Stomach smooth muscle (tissue), 2 donors: Measurements from ENCODE around the gene SIRT7.
A peak's percentile ranks its signal among the peaks of the same experiment; 100 is the strongest.

Source experiments
- H3K27ac ChIP-seq: one replicate; pipeline ENCODE4 v1.7.0; 2013; ENCODE audit warnings: mild to moderate bottlenecking, low read length, inconsistent platforms
- H3K27me3 ChIP-seq, 2 donors: one replicate each; pipeline ENCODE4 v1.7.0; 2013; ENCODE audit warnings: low read length in 2 of 2; ENCODE audit not compliant: insufficient read depth in 2 of 2, control insufficient read depth in 1 of 2
- H3K36me3 ChIP-seq, 2 donors: one replicate each; pipeline ENCODE4 v1.7.0; 2013; ENCODE audit warnings: low read length in 2 of 2; ENCODE audit not compliant: control insufficient read depth in 2 of 2, insufficient read depth in 2 of 2
- H3K4me1 ChIP-seq: one replicate; pipeline ENCODE4 v1.7.0; 2013; ENCODE audit warnings: low read length; ENCODE audit not compliant: control insufficient read depth, insufficient read depth
- H3K4me3 ChIP-seq, 2 donors: one replicate each; pipeline ENCODE4 v1.7.0; 2013; ENCODE audit warnings: low read length in 2 of 2
- H3K9ac ChIP-seq, 2 donors: one replicate each; pipeline ENCODE4 v1.7.0; 2013; ENCODE audit warnings: low read length in 2 of 2, mild to moderate bottlenecking in 1 of 2
- H3K9me3 ChIP-seq, 2 donors: one replicate each; pipeline ENCODE4 v1.7.0; 2013; ENCODE audit warnings: low read length in 2 of 2; ENCODE audit not compliant: control insufficient read depth in 2 of 2
- donor health status: healthy.
- donor health status: Pancreatic carcinoma.

SIRT7 gene

GRCh38 chr17:81914103-81914850 is 3.7 kb downstream of the SIRT7 start:
- Histone ChIP-seq H3K4me3 (no peak overlapping the region), H3K27me3 (no peaks in the 10 kb centered on the region), H3K27ac (no peak overlapping the region), H3K36me3 (peaks cover 16 to 25% of the 10 kb centered on the region in 2 donors), H3K4me1 (peaks cover 36% of the 10 kb centered on the region), H3K9me3 (no peaks in the 10 kb centered on the region), H3K9ac (no peak overlapping the region)

GRCh38 chr17:81913394-81914102 is 4.4 kb downstream of the SIRT7 start:
- Histone ChIP-seq H3K4me3 (no peak overlapping the region), H3K36me3 (peaks cover 15 to 25% of the 10 kb centered on the region in 2 donors), H3K9me3 (no peaks in the 10 kb centered on the region), H3K4me1 (peaks cover 36% of the 10 kb centered on the region), H3K9ac (no peak overlapping the region), H3K27ac (no peak overlapping the region), H3K27me3 (no peaks in the 10 kb centered on the region)

GRCh38 chr17:81912441-81913309 is 5.3 kb downstream of the SIRT7 start:
- Histone ChIP-seq H3K27me3 (no peaks in the 10 kb centered on the region), H3K4me3 (no peak overlapping the region), H3K4me1 (peaks cover 32% of the 10 kb centered on the region), H3K9ac (no peak overlapping the region), H3K9me3 (no peaks in the 10 kb centered on the region), H3K27ac (no peak overlapping the region), H3K36me3 (peaks cover 15 to 25% of the 10 kb centered on the region in 2 donors)

- H3K36me3 ChIP-seq = peaks cover 15 to 25% of the 10 kb centered on the region in 2 donors
- no peaks in the 10 kb centered on the region for H3K27me3 ChIP-seq
- no peak overlapping the region for H3K9ac ChIP-seq
- H3K4me3 ChIP-seq = no peak overlapping the region
- no peaks in the 10 kb centered on the region for H3K9me3 ChIP-seq
- peaks cover 26% of the 10 kb centered on the region for H3K4me1 ChIP-seq
- H3K27ac ChIP-seq = peak overlapping the region; percentile 37
Measured at GRCh38 chr17:81911969-81912368, 6.0 kb downstream of the SIRT7 start.

- Histone ChIP-seq H3K9me3 (no peaks in the 10 kb centered on the region), H3K27me3 (no peaks in the 10 kb centered on the region), H3K27ac (peak within 1 kb of the TSS; percentile 37), H3K4me3 (peak within 1 kb of the TSS; percentile 70 to 78), H3K9ac (peak within 1 kb of the TSS; percentile 36 to 59), H3K4me1 (peaks cover 22% of the 10 kb centered on the region), H3K36me3 (peaks cover 15 to 25% of the 10 kb centered on the region in 2 donors)
Measured at GRCh38 chr17:81911277-81911961, 6.6 kb downstream of the SIRT7 start, which contains the start of gene PCYT2. PCYT2 (minus strand) TSS chr17:81911399; CDS start chr17:81911355, 44 bp downstream.

GRCh38 chr17:81910840-81911276 is 7.1 kb downstream of the SIRT7 start:
- Histone ChIP-seq H3K4me1 (peaks cover 19% of the 10 kb centered on the region), H3K9me3 (no peaks in the 10 kb centered on the region), H3K4me3 (peak overlapping the region; percentile 70 to 78), H3K27me3 (no peaks in the 10 kb centered on the region), H3K36me3 (peaks cover 15 to 25% of the 10 kb centered on the region in 2 donors), H3K27ac (no peak overlapping the region), H3K9ac (peak overlapping the region; percentile 36 to 59)

GRCh38 chr17:81909966-81910839 is 7.8 kb downstream of the SIRT7 start:
- H3K9me3 ChIP-seq = no peaks in the 10 kb centered on the region
- H3K4me3 ChIP-seq = peak overlapping the region; percentile 70 to 78
- H3K36me3 ChIP-seq = peaks cover 13 to 23% of the 10 kb centered on the region in 2 donors
- H3K9ac ChIP-seq = peak overlapping the region; percentile 36 to 59
- no peak overlapping the region for H3K27ac ChIP-seq
- H3K4me1 ChIP-seq = peaks cover 16% of the 10 kb centered on the region
- no peaks in the 10 kb centered on the region for H3K27me3 ChIP-seq

- H3K9me3 ChIP-seq = no peaks in the 10 kb centered on the region
- peaks cover 6 to 13% of the 10 kb centered on the region in 2 donors for H3K36me3 ChIP-seq
- no peak overlapping the region for H3K9ac ChIP-seq
- H3K27ac ChIP-seq = no peak overlapping the region
- no peaks in the 10 kb centered on the region for H3K27me3 ChIP-seq
- H3K4me3 ChIP-seq = no peak overlapping the region
- peaks cover 16% of the 10 kb centered on the region for H3K4me1 ChIP-seq
Measured at GRCh38 chr17:81909231-81909630, 8.7 kb downstream of the SIRT7 start.

GRCh38 chr17:81908793-81909192 is 9.2 kb downstream of the SIRT7 start:
- no peak overlapping the region for H3K9ac ChIP-seq
- H3K4me1 ChIP-seq = peaks cover 16% of the 10 kb centered on the region
- no peaks in the 10 kb centered on the region for H3K27me3 ChIP-seq
- H3K4me3 ChIP-seq = no peak overlapping the region
- no peak overlapping the region for H3K27ac ChIP-seq
- no peaks in the 10 kb centered on the region for H3K9me3 ChIP-seq
- peaks cover 2 to 9% of the 10 kb centered on the region in 2 donors for H3K36me3 ChIP-seq
